ENCODE measurements around the gene NKX1-1. TPM values are rescaled to one million over a fixed set of nuclear protein-coding genes. Genes with fewer than 3 reads are reported as not detected.
A peak's percentile ranks its signal among the peaks of the same experiment; 100 is the strongest.

Gene NKX1-1
- total and polyA plus RNA-seq, 4 donors: not detected

GRCh38 chr4:1421657-1422056, 15.4 kb upstream of the NKX1-1 start:
- no peak for TF ChIP-seq CTCF (IDR thresholded peaks at IDR 0.05; ENCODE audit: control extremely low read depth, extremely low read depth)
- Histone ChIP-seq H3K4me1 (ENCODE audit: control insufficient read depth in 5 of 5, insufficient read depth in 5 of 5, low read length in 5 of 5) (no peaks in the 10 kb centered on the region), H3K4me3 (no peak overlapping the region), H3K27me3 (ENCODE audit: control insufficient read depth in 3 of 3, insufficient read depth in 3 of 3, low read length in 2 of 3) (peaks cover 0 to 43% (median 2%) of the 10 kb centered on the region in 3 donors), H3K9ac (ENCODE audit: insufficient read depth in 1 of 2, low read length in 2 of 2) (no peak overlapping the region), H3K36me3 (ENCODE audit: control insufficient read depth in 4 of 4, insufficient read depth in 4 of 4, low read length in 4 of 4) (no peaks in the 10 kb centered on the region), H3K27ac (ENCODE audit: low read depth in 1 of 2, low read length in 1 of 2) (no peak overlapping the region), H3K9me3 (ENCODE audit: control insufficient read depth in 4 of 4, insufficient read depth in 3 of 4, low read length in 3 of 4) (peaks cover 0 to 8% (median 2%) of the 10 kb centered on the region in 4 donors)
- WGBS, 2 donors: 42 to 64% methylated on average over 2 of the region's 2 CpGs
- DNase-seq (no peak), ATAC-seq (ENCODE audit: insufficient read depth, low FRiP score) (no peak)

GRCh38 chr4:1419708-1420107, 13.5 kb upstream of the NKX1-1 start:
- 88 to 93% methylated on average over 13 of the region's 13 CpGs for WGBS, 2 donors
- peaks cover 0 to 54% (median 10%) of the 10 kb centered on the region in 3 donors for H3K27me3 ChIP-seq (ENCODE audit: control insufficient read depth in 3 of 3, insufficient read depth in 3 of 3, low read length in 2 of 3)
- TF ChIP-seq CTCF (IDR thresholded peaks at IDR 0.05; ENCODE audit: control extremely low read depth, extremely low read depth): no peak

GRCh38 chr4:1418494-1419285, 12.4 kb upstream of the NKX1-1 start:
- ATAC-seq (ENCODE audit: insufficient read depth, low FRiP score): no peak
- WGBS, 2 donors: 63 to 73% methylated on average over 17 of the region's 17 CpGs
- H3K9me3 ChIP-seq (ENCODE audit: control insufficient read depth in 4 of 4, insufficient read depth in 3 of 4, low read length in 3 of 4): peaks cover 0 to 14% (median 0%) of the 10 kb centered on the region in 4 donors
- no peak for TF ChIP-seq CTCF (IDR thresholded peaks at IDR 0.05; ENCODE audit: control extremely low read depth, extremely low read depth)
- H3K27ac ChIP-seq (ENCODE audit: low read depth in 1 of 2, low read length in 1 of 2): no peak overlapping the region
- no peaks in the 10 kb centered on the region for H3K4me1 ChIP-seq (ENCODE audit: control insufficient read depth in 5 of 5, insufficient read depth in 5 of 5, low read length in 5 of 5)
- peaks cover 0 to 53% (median 13%) of the 10 kb centered on the region in 3 donors for H3K27me3 ChIP-seq (ENCODE audit: control insufficient read depth in 3 of 3, insufficient read depth in 3 of 3, low read length in 2 of 3)
- peak in 1 of 3 donors; percentile 1 for DNase-seq
- H3K9ac ChIP-seq (ENCODE audit: insufficient read depth in 1 of 2, low read length in 2 of 2): no peak overlapping the region
- no peak overlapping the region for H3K4me3 ChIP-seq
- no peaks in the 10 kb centered on the region for H3K36me3 ChIP-seq (ENCODE audit: control insufficient read depth in 4 of 4, insufficient read depth in 4 of 4, low read length in 4 of 4)

More at GRCh38 chr4:1419708-1420107, 13.5 kb upstream of the NKX1-1 start:
- Histone ChIP-seq H3K4me3 (no peak overlapping the region), H3K9ac (ENCODE audit: insufficient read depth in 1 of 2, low read length in 2 of 2) (no peak overlapping the region), H3K9me3 (ENCODE audit: control insufficient read depth in 4 of 4, insufficient read depth in 3 of 4, low read length in 3 of 4) (peaks cover 0 to 14% (median 2%) of the 10 kb centered on the region in 4 donors), H3K27ac (ENCODE audit: low read depth in 1 of 2, low read length in 1 of 2) (no peak overlapping the region), H3K36me3 (ENCODE audit: control insufficient read depth in 4 of 4, insufficient read depth in 4 of 4, low read length in 4 of 4) (no peaks in the 10 kb centered on the region), H3K4me1 (ENCODE audit: control insufficient read depth in 5 of 5, insufficient read depth in 5 of 5, low read length in 5 of 5) (no peaks in the 10 kb centered on the region)
- DNase-seq (peak in 1 of 3 donors; percentile 4), ATAC-seq (ENCODE audit: insufficient read depth, low FRiP score) (no peak)
